K562 (cell line): Measurements from ENCODE around the gene TMEM63C. TPM values are rescaled to one million over a fixed set of nuclear protein-coding genes. Genes with fewer than 3 reads are reported as not detected.

ENCODE experiments used
- ATAC-seq: fragments of 200-7000 bp; cut with Tn5 transposase; 3 replicates; pipeline ENCODE4 v1.9.1; 2020; ENCODE audit warnings: moderate library complexity
- BruUV-seq: library from RNA; stranded (reverse); fragments of 400-500 nt; replicated peaks from 2 replicates; lab custom pipeline; 2021; lab: Mats Ljungman, UMichigan
- CTCF ChIA-PET: fragments of 300-600 bp; formaldehyde crosslinking; extraction: SDS; loops from one replicate; lab custom pipeline; 2021; ENCODE audit warnings: low intra/inter-chr PET ratio; lab: Yijun Ruan, JAX
- POLR2A ChIA-PET: fragments of 300-600, 350-650 bp; sonication (Branson Sonifier 250); formaldehyde crosslinking; extraction: SDS; loops from one replicate; lab custom pipeline; 2021; ENCODE audit warnings: antibody characterized with exemption, inconsistent platforms; lab: Yijun Ruan, JAX
- DNase-seq, 4 experiments: peaks; one replicate each; pipeline versions ENCODE4 v3.0.0 to v3.0.0-alpha.2; 2011 to 2018; ENCODE audit warnings: low spot score in 3 of 4, mixed read lengths in 3 of 4; ENCODE audit errors: extremely low read depth in 1 of 4
- FAIRE-seq: peaks from 2 replicates; lab custom pipeline; 2011; peaks lifted over from hg19 to GRCh38; lab: Jason Lieb, UNC
- H2AFZ ChIP-seq: 2 replicates; pipeline ENCODE4 v1.6.0; 2011; ENCODE audit warnings: low read depth, low read length, control low read depth, inconsistent platforms
- H3K27ac ChIP-seq: fragments of 200-600 bp; 3 replicates; pipeline ENCODE4 v1.8.0; 2011; ENCODE audit warnings: low read depth, mild to moderate bottlenecking, control low read depth, inconsistent platforms, low read length, moderate library complexity, mixed read lengths; ENCODE audit errors: extremely low read depth
- H3K27me3 ChIP-seq, 2 experiments: fragments of 300-600 bp in 1 of 2; 2 replicates in 1 of 2; 3 replicates in 1 of 2; pipeline versions ENCODE4 v1.6.0 to v1.8.0; 2011; ENCODE audit warnings: inconsistent platforms in 2 of 2, low read length in 2 of 2, mild to moderate bottlenecking in 1 of 2, mixed read lengths in 1 of 2, moderate library complexity in 1 of 2; ENCODE audit not compliant: control insufficient read depth in 2 of 2, insufficient read depth in 2 of 2
- H3K36me3 ChIP-seq: fragments of 300-600 bp; 3 replicates; pipeline ENCODE4 v1.8.0; 2011; ENCODE audit warnings: mild to moderate bottlenecking, low read length, inconsistent platforms; ENCODE audit not compliant: control insufficient read depth, insufficient read depth
- H3K4me1 ChIP-seq, 2 experiments: fragments of 200-600 bp in 1 of 2; replicated peaks in 1 of 2; 2 replicates in 1 of 2; 3 replicates in 1 of 2; pipeline versions ENCODE4 v1.5.1 to v1.8.0; 2011; ENCODE audit warnings: inconsistent platforms in 2 of 2, low read length in 2 of 2, mild to moderate bottlenecking in 1 of 2, mixed read lengths in 1 of 2, moderate library complexity in 1 of 2; ENCODE audit not compliant: control insufficient read depth in 2 of 2, insufficient read depth in 2 of 2
- H3K4me2 ChIP-seq: 2 replicates; pipeline ENCODE4 v1.6.1; 2011; ENCODE audit warnings: low read length, control low read depth, inconsistent platforms, mixed read lengths; ENCODE audit not compliant: insufficient read depth
- H3K4me3 ChIP-seq: fragments of 200-600 bp; sonication (generic), shearing (Covaris generic); 2 replicates; pipeline ENCODE4 v1.5.1; 2016; ENCODE audit warnings: control low read depth, inconsistent platforms
- H3K79me2 ChIP-seq: fragments of 200-600 bp; 3 replicates; pipeline ENCODE4 v1.8.0; 2011; ENCODE audit warnings: low read length, inconsistent platforms; ENCODE audit not compliant: control insufficient read depth, insufficient read depth
- H3K9ac ChIP-seq, 2 experiments: 2 replicates each; pipeline versions ENCODE4 v1.6.0 to v1.6.1; 2011; ENCODE audit warnings: low read depth in 2 of 2, low read length in 2 of 2, control low read depth in 1 of 2, inconsistent platforms in 1 of 2, mild to moderate bottlenecking in 1 of 2, mixed read lengths in 1 of 2; ENCODE audit not compliant: insufficient read depth in 1 of 2
- H3K9me1 ChIP-seq: one replicate; pipeline ENCODE4 v1.6.0; 2011; ENCODE audit warnings: inconsistent platforms, mild to moderate bottlenecking, low read length, moderate library complexity; ENCODE audit not compliant: control insufficient read depth, insufficient read depth
- H3K9me3 ChIP-seq: replicated peaks from 2 replicates; pipeline ENCODE4 v1.5.1; 2011; ENCODE audit warnings: low read depth, low read length, inconsistent platforms; ENCODE audit not compliant: control insufficient read depth, insufficient read depth
- H4K20me1 ChIP-seq: replicated peaks from 2 replicates; pipeline ENCODE4 v1.6.1; 2011; ENCODE audit warnings: low read length, inconsistent platforms, mixed read lengths; ENCODE audit not compliant: control insufficient read depth, insufficient read depth
- BCL6 ChIP-seq: fragments of 250-450 bp; sonication (Bioruptor Pico); IDR thresholded peaks from 2 replicates; pipeline ENCODE4 v1.4.0; 2020
- CAMTA2 ChIP-seq: fragments of 250-450 bp; sonication (Bioruptor Pico); conservative IDR thresholded peaks from 2 replicates; pipeline ENCODE4 v1.5.1; 2022
- CTCF ChIP-seq, 3 experiments: IDR thresholded peaks in 2 of 3; conservative IDR thresholded peaks in 1 of 3; 2 replicates each; pipeline ENCODE4 v1.5.1; 2011 to 2012; ENCODE audit warnings: low read length in 3 of 3, mild to moderate bottlenecking in 3 of 3, control low read depth in 2 of 3, improper control_type of control experiment in 1 of 3, inconsistent platforms in 1 of 3, low read depth in 1 of 3, mixed read lengths in 1 of 3, moderate library complexity in 1 of 3; ENCODE audit not compliant: insufficient read depth in 2 of 3
- NFIC ChIP-seq: fragments of 450-650 bp; IDR thresholded peaks from 2 replicates; pipeline ENCODE4 v1.6.1; 2017; ENCODE audit warnings: mild to moderate bottlenecking, inconsistent platforms
- PBX2 ChIP-seq, 2 experiments: IDR thresholded peaks in 1 of 2; conservative IDR thresholded peaks in 1 of 2; 2 replicates each; pipeline ENCODE4 v1.6.1; 2016; ENCODE audit warnings: low read depth in 2 of 2, mild to moderate bottlenecking in 1 of 2, missing compliant biosample characterization in 1 of 2, missing genetic modification characterization in 1 of 2, moderate library complexity in 1 of 2
- POU5F1 ChIP-seq: fragments of 150-350 bp; IDR thresholded peaks from 2 replicates; pipeline ENCODE4 v1.6.1; 2014; ENCODE audit warnings: borderline replicate concordance, low read length, low read depth, mild to moderate bottlenecking; ENCODE audit not compliant: partially characterized antibody
- RAD21 ChIP-seq, 2 experiments: fragments of 250-450 bp in 1 of 2; fragments of 450-650 bp in 1 of 2; sonication (Bioruptor Pico) in 1 of 2; formaldehyde crosslinking in 1 of 2; IDR thresholded peaks in 1 of 2; conservative IDR thresholded peaks in 1 of 2; 2 replicates each; pipeline versions ENCODE4 v1.4.0 to v1.8.0; 2020 to 2022; ENCODE audit warnings: mild to moderate bottlenecking in 2 of 2, moderate library complexity in 1 of 2
- RBM25 ChIP-seq: fragments of 200-400 bp; formaldehyde crosslinking; IDR thresholded peaks from 2 replicates; pipeline ENCODE4 v1.6.1; 2018; ENCODE audit warnings: low read length, low read depth, moderate library complexity; ENCODE audit not compliant: severe bottlenecking
- SMC3 ChIP-seq: conservative IDR thresholded peaks from 2 replicates; pipeline ENCODE4 v1.6.1; 2011; ENCODE audit warnings: low read depth, low read length, improper control_type of control experiment; ENCODE audit not compliant: insufficient read depth
- ZBTB12 ChIP-seq: fragments of 250-450 bp; sonication (Bioruptor Pico); IDR thresholded peaks from 2 replicates; pipeline ENCODE4 v1.4.0; 2020
- WGBS: fragments of 100-300 bp; shearing (Covaris generic); methylation state at CpG from one replicate; pipeline ENCODE4 v1.1.6; 2016; ENCODE audit warnings: low coverage, mixed read lengths; ENCODE audit not compliant: insufficient coverage; ENCODE audit errors: missing lambda C conversion rate; 5-methylcytosine and 5-hydroxymethylcytosine counted together
- in situ Hi-C: fragments of 300-500 bp; cut with MboI; formaldehyde crosslinking; loops from 4 replicates; pipeline ENCODE4 v1.15.0; 2018; ENCODE audit warnings: inconsistent platforms, mixed read lengths
- intact Hi-C: fragments of 100-400 bp; cut with micrococcal nuclease; formaldehyde crosslinking; loops from 2 replicates; pipeline ENCODE4 v1.14.2; 2022
- polyA plus RNA-seq, 8 experiments: library from polyadenylated mRNA; depleted of rRNA in 4 of 8; stranded (reverse) in 5 of 8; unstranded in 3 of 8; fragments of >200 nt; fragmentation: Nextera tagmentation in 2 of 8; fragmentation: Illumina TruSeq in 1 of 8; extraction: Ambion mirVana in 2 of 8; extraction: Trizol in 1 of 8; gene quantifications; 2 replicates each; pipeline versions ENCODE4 v1.2.1 to v1.2.3, GENCODE V29; 2011 to 2014; ENCODE audit warnings: inconsistent platforms in 1 of 8, missing spikeins in 1 of 8
- total RNA-seq, 7 experiments: library from RNA; depleted of rRNA in 6 of 7; stranded (reverse); fragments of >200 nt in 6 of 7; fragmentation: Illumina TruSeq in 2 of 7; extraction: Trizol in 2 of 7; gene quantifications; 2 replicates each; pipeline versions ENCODE4 v1.2.1 to v1.2.3, GENCODE V29; 2011 to 2021; ENCODE audit warnings: low replicate concordance in 1 of 7

The TMEM63C gene
- total and polyA plus RNA-seq, 9 of the 15 experiments (the other 6 are each of a cell fraction or from before 2014, with no cell fraction given), result 0.07 TPM; not detected in 8

GRCh38 chr14:77151245-77151644 lies 30.4 kb upstream of the TMEM63C start:
- Histone ChIP-seq H3K4me1 (no peaks in the 10 kb centered on the region; a peak in 1 of 5 replicates), H3K27ac (no peak overlapping the region), H3K79me2 (no peaks in the 10 kb centered on the region), H3K27me3 (peaks cover 0 to 15% of the 10 kb centered on the region in 2 experiments; a peak in 3 of 5 replicates)
- TF ChIP-seq RBM25 (no peak), BCL6 (CRISPR knock-in tag) (no peak), NFIC (peak; percentile 88), RAD21 (CRISPR knock-in tag; conservative IDR thresholded peaks at IDR 0.05 in 1 of 2, IDR thresholded peaks at IDR 0.05 in 1 of 2) (peak in 1 of 2 experiments; percentile 46; a peak in 2 of 4 replicates), CTCF (IDR thresholded peaks at IDR 0.05 in 2 of 3, conservative IDR thresholded peaks at IDR 0.05 in 1 of 3; ENCODE audit: insufficient read depth in 2 of 3, low read depth in 1 of 3, low read length in 3 of 3) (peak; percentile 59 to 66 (median 63)), ZBTB12 (CRISPR knock-in tag) (no peak), PBX2 (CRISPR knock-in tag; IDR thresholded peaks at IDR 0.05; ENCODE audit: low read depth) (no peak), PBX2 (tag; conservative IDR thresholded peaks at IDR 0.05; ENCODE audit: low read depth) (no peak), SMC3 (0 out of 2 replicates have a peak, but pooled peaks have one; percentile 29), CAMTA2 (CRISPR knock-in tag) (no peak), POU5F1 (no peak)
- TF ChIP-seq, all 486 proteins: peak for 4
- ATAC-seq (peak; percentile 63), FAIRE-seq (no peak), DNase-seq (peak; percentile 31 to 33 (median 32))
- no peak overlapping the region for H2AFZ ChIP-seq
- no peak overlapping the region for H3K9ac ChIP-seq
- WGBS, result 2% methylated on average over 5 of the region's 5 CpGs
- ChIA-PET POLR2A (interaction anchor here (0.6 to 1.8 kb wide), 4 partner anchors 15 to 665 kb away, joined by 3 to 4 read pairs (median 4); no protein-coding TSS in a partner anchor), CTCF (interaction anchor here (0.6 to 1.8 kb wide), 3 partner anchors 62 to 1361 kb away, joined by 3 to 6 read pairs (median 3); no protein-coding TSS in a partner anchor)
- intact Hi-C loops (loop anchor here (5.0 kb wide), 3 partner anchors 61 to 401 kb away; no protein-coding TSS in a partner anchor), in situ Hi-C loops (no loop called here)
- H3K9me3 ChIP-seq, result no peaks in the 10 kb centered on the region
- no peaks in the 10 kb centered on the region for H4K20me1 ChIP-seq
- no peaks in the 10 kb centered on the region for H3K9me1 ChIP-seq
- no peak overlapping the region for H3K4me3 ChIP-seq
- H3K4me2 ChIP-seq, result no peak overlapping the region
- no TSS peak for BruUV-seq
- H3K36me3 ChIP-seq, result no peaks in the 10 kb centered on the region
